HEK293 (cell line): Measurements from ENCODE around the gene MARCHF5.

ENCODE experiments used
- CTCF ChIA-PET: fragments of 350-600 bp; formaldehyde crosslinking; extraction: SDS; loops from one replicate; lab custom pipeline; 2021; ENCODE audit warnings: antibody characterized with exemption; lab: Yijun Ruan, JAX
- POLR2A ChIA-PET: fragments of 300-600 bp; formaldehyde crosslinking; extraction: SDS; loops from one replicate; lab custom pipeline; 2020; ENCODE audit warnings: antibody characterized with exemption, inconsistent platforms; lab: Yijun Ruan, JAX
- H3K27ac ChIP-seq: fragments of 200-500 bp; sonication (Bioruptor generic); 2 replicates; pipeline ENCODE4 v1.5.1; 2014; ENCODE audit warnings: low read depth, low read length, control low read depth, inconsistent platforms; ENCODE audit errors: extremely low read depth
- H3K36me3 ChIP-seq, 2 experiments: fragments of 200-500 bp in 1 of 2; sonication (Bioruptor generic) in 1 of 2; 1 replicate in 1 of 2; 2 replicates in 1 of 2; pipeline ENCODE4 v1.5.1; 2014 to 2017; ENCODE audit warnings: inconsistent platforms in 2 of 2, low read length in 2 of 2; ENCODE audit not compliant: control insufficient read depth in 2 of 2, insufficient read depth in 1 of 2
- H3K4me1 ChIP-seq: fragments of 200-500 bp; sonication (Bioruptor generic); 2 replicates; pipeline ENCODE4 v1.5.1; 2014; ENCODE audit warnings: mild to moderate bottlenecking, low read length, inconsistent platforms; ENCODE audit not compliant: control insufficient read depth, insufficient read depth
- H3K4me3 ChIP-seq: 2 replicates; pipeline ENCODE4 v1.5.1; 2011; ENCODE audit warnings: low read depth, mild to moderate bottlenecking, control low read depth, low read length, moderate library complexity
- H3K9me3 ChIP-seq: fragments of 200-500 bp; sonication (Bioruptor generic); 2 replicates; pipeline ENCODE4 v1.5.1; 2014; ENCODE audit warnings: low read depth, low read length, inconsistent platforms; ENCODE audit not compliant: control insufficient read depth, insufficient read depth
- MEIS1 ChIP-seq: sonication (generic); formaldehyde crosslinking; IDR thresholded peaks from 2 replicates; pipeline ENCODE4 v1.8.1; 2022; ENCODE audit warnings: missing genetic modification reagents, mild to moderate bottlenecking, borderline replicate concordance
- REST ChIP-seq: fragments of 450-650 bp; formaldehyde crosslinking; IDR thresholded peaks from 2 replicates; pipeline ENCODE4 v1.5.1; 2016; ENCODE audit warnings: missing biosample characterization, missing genetic modification characterization
- SCRT1 ChIP-seq: fragments of 450-650 bp; formaldehyde crosslinking; IDR thresholded peaks from 2 replicates; pipeline ENCODE4 v1.5.1; 2016; ENCODE audit warnings: missing biosample characterization, missing genetic modification characterization, borderline replicate concordance
- SP7 ChIP-seq: fragments of 450-650 bp; formaldehyde crosslinking; IDR thresholded peaks from 2 replicates; pipeline ENCODE4 v1.5.1; 2016; ENCODE audit warnings: missing biosample characterization, missing genetic modification characterization
- TRIM28 ChIP-seq: IDR thresholded peaks from 2 replicates; pipeline ENCODE4 v1.6.1; 2011; ENCODE audit warnings: low read length, control low read depth, borderline replicate concordance
- ZNF146 ChIP-seq: fragments of 450-650 bp; formaldehyde crosslinking; IDR thresholded peaks from 2 replicates; pipeline ENCODE4 v1.5.1; 2016; ENCODE audit warnings: missing biosample characterization, missing genetic modification characterization
- ZNF302 ChIP-seq: fragments of 450-650 bp; formaldehyde crosslinking; IDR thresholded peaks from 2 replicates; pipeline ENCODE4 v1.5.1; 2016; ENCODE audit warnings: missing biosample characterization, missing genetic modification characterization, low read depth
- ZNF37A ChIP-seq: fragments of 450-650 bp; IDR thresholded peaks from 2 replicates; pipeline ENCODE4 v1.5.1; 2018; ENCODE audit warnings: missing biosample characterization, missing genetic modification characterization
- ZNF521 ChIP-seq: fragments of 450-650 bp; formaldehyde crosslinking; IDR thresholded peaks from 2 replicates; pipeline ENCODE4 v1.5.1; 2017; ENCODE audit warnings: missing biosample characterization, mild to moderate bottlenecking, missing genetic modification characterization
- ZNF561 ChIP-seq: fragments of 450-650 bp; IDR thresholded peaks from 2 replicates; pipeline ENCODE4 v1.5.1; 2018; ENCODE audit warnings: missing biosample characterization, missing genetic modification characterization, borderline replicate concordance
- ZNF585B ChIP-seq: fragments of 450-650 bp; formaldehyde crosslinking; IDR thresholded peaks from 2 replicates; pipeline ENCODE4 v1.5.1; 2016; ENCODE audit warnings: missing biosample characterization, missing genetic modification characterization
- ZNF610 ChIP-seq: fragments of 450-650 bp; formaldehyde crosslinking; IDR thresholded peaks from 2 replicates; pipeline ENCODE4 v1.5.1; 2016; ENCODE audit warnings: missing biosample characterization, missing genetic modification characterization, borderline replicate concordance
- ZNF621 ChIP-seq: fragments of 450-650 bp; formaldehyde crosslinking; IDR thresholded peaks from 2 replicates; pipeline ENCODE4 v1.5.1; 2017; ENCODE audit warnings: missing biosample characterization, missing genetic modification characterization
- ZNF670 ChIP-seq: fragments of 450-650 bp; formaldehyde crosslinking; IDR thresholded peaks from 2 replicates; pipeline ENCODE4 v1.5.1; 2016; ENCODE audit warnings: missing biosample characterization, missing genetic modification characterization, low read depth
- ZNF677 ChIP-seq: fragments of 450-650 bp; IDR thresholded peaks from 2 replicates; pipeline ENCODE4 v1.5.0; 2018; ENCODE audit warnings: missing biosample characterization, mild to moderate bottlenecking, missing genetic modification characterization, moderate library complexity
- ZNF701 ChIP-seq: fragments of 450-650 bp; formaldehyde crosslinking; IDR thresholded peaks from 2 replicates; pipeline ENCODE4 v1.5.1; 2016; ENCODE audit warnings: missing biosample characterization, missing genetic modification characterization
- ZNF768 ChIP-seq: fragments of 450-650 bp; formaldehyde crosslinking; IDR thresholded peaks from 2 replicates; pipeline ENCODE4 v1.5.1; 2018; ENCODE audit warnings: missing biosample characterization, mild to moderate bottlenecking, missing genetic modification characterization
- ZNF830 ChIP-seq: fragments of 450-650 bp; IDR thresholded peaks from 2 replicates; pipeline ENCODE4 v1.5.0; 2018; ENCODE audit warnings: missing biosample characterization, missing genetic modification characterization, low read depth, mild to moderate bottlenecking, moderate library complexity
- ZNF837 ChIP-seq: fragments of 450-650 bp; formaldehyde crosslinking; IDR thresholded peaks from 2 replicates; pipeline ENCODE4 v1.5.1; 2016; ENCODE audit warnings: missing biosample characterization, missing genetic modification characterization
- TF ChIP-seq, protein P1 (sequence below): fragments of 450-650 bp; formaldehyde crosslinking; IDR thresholded peaks from 2 replicates; pipeline ENCODE4 v1.5.1; 2016; ENCODE audit warnings: missing biosample characterization, missing genetic modification characterization

MARCHF5 gene

GRCh38 chr10:92242910-92243671, 47.9 kb upstream of the MARCHF5 start (continued):
- TF ChIP-seq REST (tag by site-specific recombination) = peak; percentile 6; the same call in 1 of the 2 replicates
- TF ChIP-seq SP7 (tag by site-specific recombination) = peak; percentile 48

GRCh38 chr10:92244796-92245195, 46.2 kb upstream of the MARCHF5 start:
- H3K9me3 ChIP-seq = no peaks in the 10 kb centered on the region
- H3K36me3 ChIP-seq = no peaks in the 10 kb centered on the region
- H3K4me1 ChIP-seq = peaks cover 4% of the 10 kb centered on the region; the same call in 1 of the 2 replicates
- no peak for TF ChIP-seq ZNF768 (tag by site-specific recombination)
- TF ChIP-seq, protein P1, sequence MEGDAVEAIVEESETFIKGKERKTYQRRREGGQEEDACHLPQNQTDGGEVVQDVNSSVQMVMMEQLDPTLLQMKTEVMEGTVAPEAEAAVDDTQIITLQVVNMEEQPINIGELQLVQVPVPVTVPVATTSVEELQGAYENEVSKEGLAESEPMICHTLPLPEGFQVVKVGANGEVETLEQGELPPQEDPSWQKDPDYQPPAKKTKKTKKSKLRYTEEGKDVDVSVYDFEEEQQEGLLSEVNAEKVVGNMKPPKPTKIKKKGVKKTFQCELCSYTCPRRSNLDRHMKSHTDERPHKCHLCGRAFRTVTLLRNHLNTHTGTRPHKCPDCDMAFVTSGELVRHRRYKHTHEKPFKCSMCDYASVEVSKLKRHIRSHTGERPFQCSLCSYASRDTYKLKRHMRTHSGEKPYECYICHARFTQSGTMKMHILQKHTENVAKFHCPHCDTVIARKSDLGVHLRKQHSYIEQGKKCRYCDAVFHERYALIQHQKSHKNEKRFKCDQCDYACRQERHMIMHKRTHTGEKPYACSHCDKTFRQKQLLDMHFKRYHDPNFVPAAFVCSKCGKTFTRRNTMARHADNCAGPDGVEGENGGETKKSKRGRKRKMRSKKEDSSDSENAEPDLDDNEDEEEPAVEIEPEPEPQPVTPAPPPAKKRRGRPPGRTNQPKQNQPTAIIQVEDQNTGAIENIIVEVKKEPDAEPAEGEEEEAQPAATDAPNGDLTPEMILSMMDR = no peak
- no peak for TF ChIP-seq ZNF302 (tag by site-specific recombination)
- TF ChIP-seq ZNF670 (tag by site-specific recombination) = no peak
- TF ChIP-seq ZNF610 (tag by site-specific recombination) = no peak
- no peak for TF ChIP-seq SCRT1 (tag by site-specific recombination)
- no peak for TF ChIP-seq ZNF830 (tag by site-specific recombination)
- no peak for TF ChIP-seq ZNF701 (tag by site-specific recombination)
- no peak for TF ChIP-seq ZNF521
- TF ChIP-seq ZNF677 (tag by site-specific recombination) = no peak
- TF ChIP-seq ZNF621 (tag by site-specific recombination) = no peak
- no peak for TF ChIP-seq TRIM28
- no peak for TF ChIP-seq ZNF37A
- TF ChIP-seq ZNF585B (tag by site-specific recombination) = no peak
- no peak for TF ChIP-seq MEIS1 (CRISPR knock-in tag)
- no peak for TF ChIP-seq ZNF146 (tag by site-specific recombination)
- no peak for TF ChIP-seq ZNF561 (tag by site-specific recombination)
- no peak for TF ChIP-seq ZNF837 (tag by site-specific recombination)
- no peak overlapping the region for H3K27ac ChIP-seq
- ChIA-PET CTCF (no interaction called here), POLR2A (no interaction called here)
- no peak overlapping the region for H3K4me3 ChIP-seq
